ENCODE measurements around the gene IP6K3.
A peak's percentile ranks its signal among the peaks of the same experiment; 100 is the strongest.

Gene IP6K3

GRCh38 chr6:33777398-33778388 lies 31.0 kb upstream of the IP6K3 start:
- DNase-seq = no peak

DNA sequence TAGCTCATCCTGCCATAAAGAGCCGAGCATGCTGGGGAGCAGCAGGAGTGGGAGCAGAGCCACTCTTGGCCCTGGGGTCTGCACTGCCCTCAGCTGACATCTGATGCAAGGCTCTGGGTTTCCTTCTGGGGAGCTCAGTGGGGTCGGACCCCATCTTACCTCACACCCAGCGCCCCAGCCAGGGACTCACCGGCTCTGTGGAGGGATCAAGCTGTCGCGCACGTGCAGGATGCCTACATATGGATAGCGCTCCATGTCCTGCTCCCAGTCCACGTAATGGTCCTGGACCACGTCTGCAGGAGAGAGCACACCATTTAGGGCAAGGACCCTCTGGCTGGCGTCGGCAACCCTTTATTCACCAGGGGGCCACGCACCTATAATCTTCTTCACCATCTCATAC lies 30.1 kb upstream of the IP6K3 start:
- DNase-seq = no peak

DNA sequence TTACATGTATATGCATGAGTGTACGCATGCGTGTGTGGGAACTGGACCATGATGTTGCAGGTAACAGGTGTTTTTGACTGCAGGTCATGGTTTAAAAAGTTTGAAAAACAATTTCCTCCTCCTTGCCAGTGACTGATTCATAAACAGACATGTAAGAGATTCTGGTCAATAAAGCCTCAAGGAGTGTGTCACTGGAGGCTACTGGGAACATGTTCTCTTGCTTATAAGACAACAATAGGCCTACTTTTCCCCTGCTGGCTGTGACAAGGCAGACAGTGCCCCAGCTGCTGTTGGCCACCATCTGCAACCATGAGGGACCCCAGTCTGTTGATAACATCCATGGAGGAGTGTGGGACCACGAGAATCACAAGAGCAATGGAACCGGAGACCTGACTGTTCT lies 29.5 kb upstream of the IP6K3 start:
- no peak for DNase-seq

GRCh38 chr6:33774774-33775173 lies 28.1 kb upstream of the IP6K3 start:
- DNase-seq = no peak

DNA sequence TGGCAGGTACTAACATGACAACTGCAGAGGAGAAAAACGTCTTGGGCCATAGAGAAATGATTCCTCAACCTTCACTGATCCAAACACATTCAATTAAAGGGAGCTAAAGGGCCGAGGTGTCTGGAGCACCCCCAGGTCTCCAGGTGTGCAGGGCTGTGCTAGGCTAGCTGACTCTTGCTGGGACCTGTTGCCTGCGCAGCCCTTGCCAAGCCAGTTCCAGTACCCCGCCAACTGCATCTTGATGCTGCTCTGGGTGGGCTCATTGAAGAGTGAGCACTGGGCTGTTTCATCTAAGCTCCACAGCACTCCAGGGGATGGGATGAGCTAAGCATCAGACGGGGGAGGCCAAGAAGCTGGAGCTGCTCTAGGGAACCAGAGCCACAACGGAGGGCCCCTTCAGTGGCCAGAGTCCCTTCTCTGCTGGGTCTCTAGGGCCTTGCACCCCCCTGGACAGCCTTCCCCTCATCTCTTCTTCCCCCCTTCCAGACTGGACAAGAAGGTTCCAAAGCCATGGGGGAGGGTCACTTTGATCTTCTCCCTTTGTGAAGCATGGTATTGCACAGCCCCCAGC lies 26.3 kb upstream of the IP6K3 start:
- no peak for DNase-seq

DNA sequence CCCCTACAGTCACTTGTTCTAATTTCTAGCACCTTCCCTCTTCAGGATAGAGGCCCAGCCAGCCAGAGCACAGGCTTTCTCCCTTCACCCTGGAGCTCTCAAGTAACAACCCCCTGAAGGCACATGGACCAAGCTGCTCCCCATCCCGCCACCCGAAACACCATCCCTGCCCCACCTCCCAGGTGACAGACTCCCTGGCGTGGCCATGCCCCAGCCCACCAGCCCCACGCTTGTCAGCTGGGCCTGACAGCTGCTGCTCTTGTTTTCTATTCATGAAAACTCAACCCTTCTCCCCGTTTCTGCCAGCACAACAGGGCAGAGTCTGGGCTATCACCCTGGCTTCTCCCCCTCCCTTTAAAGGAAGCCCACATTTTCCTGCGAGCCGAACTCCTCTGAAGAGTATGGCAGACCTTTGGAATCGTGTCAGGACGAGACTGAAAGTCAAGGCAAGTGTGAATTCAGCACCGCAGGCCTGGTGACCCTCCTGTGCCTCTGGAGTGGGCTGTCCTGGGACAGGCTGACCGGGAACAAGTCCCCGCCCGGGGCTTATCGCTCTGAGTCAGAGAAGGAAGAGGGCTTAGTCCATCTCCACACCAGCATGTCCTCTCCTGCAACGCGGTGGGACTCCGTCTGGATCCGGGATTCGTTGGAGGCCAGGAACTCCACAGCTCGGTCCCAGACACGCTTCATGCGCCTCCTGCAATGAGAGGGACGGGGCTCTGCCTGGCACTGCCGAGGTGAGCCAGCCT lies 25.6 kb upstream of the IP6K3 start:
- DNase-seq = no peak

GRCh38 chr6:33771146-33772081 lies 24.7 kb upstream of the IP6K3 start:
- peak; percentile 67 to 83 for DNase-seq

- DNase-seq = no peak
These were observed 24.1 kb upstream of the IP6K3 start for GRCh38 chr6:33770833-33771145.

- DNase-seq = no peak
These were observed 23.6 kb upstream of the IP6K3 start for GRCh38 chr6:33770124-33770832.

GRCh38 chr6:33769248-33769821 lies 22.6 kb upstream of the IP6K3 start:
- no peak for DNase-seq

- peak; percentile 50 to 65 for DNase-seq
These were observed 22.0 kb upstream of the IP6K3 start for GRCh38 chr6:33768644-33769120.

GRCh38 chr6:33766921-33767907 lies 20.5 kb upstream of the IP6K3 start:
- no peak for DNase-seq

- DNase-seq = no peak
These were observed 18.7 kb upstream of the IP6K3 start for GRCh38 chr6:33765368-33765767.

GRCh38 chr6:33764036-33764435 lies 17.3 kb upstream of the IP6K3 start:
- DNase-seq = no peak

DNA sequence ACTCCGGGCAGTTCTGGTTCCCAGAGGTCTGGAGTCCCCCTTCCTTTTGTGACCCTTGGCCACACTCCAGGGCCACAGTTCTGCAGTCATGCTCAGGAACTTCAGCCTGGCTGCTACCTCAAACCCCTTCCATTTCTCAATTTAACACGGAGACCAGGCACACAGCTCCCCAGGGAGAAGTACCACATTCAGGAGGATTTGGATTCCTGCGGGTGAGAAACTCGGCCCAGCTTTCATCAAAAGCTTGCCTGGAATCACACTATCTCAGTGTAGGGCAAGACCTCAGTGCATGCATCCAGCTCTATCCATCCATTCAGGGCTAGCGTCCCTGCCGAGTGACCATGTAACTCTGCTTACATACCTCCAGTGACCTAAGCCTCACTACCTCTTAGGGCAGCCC lies 16.8 kb upstream of the IP6K3 start:
- DNase-seq = no peak

GRCh38 chr6:33762713-33763112 lies 16.0 kb upstream of the IP6K3 start:
- DNase-seq = no peak

GRCh38 chr6:33761922-33762629 lies 15.4 kb upstream of the IP6K3 start:
- DNase-seq = peak; percentile 58 to 70

GRCh38 chr6:33761581-33761921 lies 14.8 kb upstream of the IP6K3 start:
- DNase-seq = no peak

DNA sequence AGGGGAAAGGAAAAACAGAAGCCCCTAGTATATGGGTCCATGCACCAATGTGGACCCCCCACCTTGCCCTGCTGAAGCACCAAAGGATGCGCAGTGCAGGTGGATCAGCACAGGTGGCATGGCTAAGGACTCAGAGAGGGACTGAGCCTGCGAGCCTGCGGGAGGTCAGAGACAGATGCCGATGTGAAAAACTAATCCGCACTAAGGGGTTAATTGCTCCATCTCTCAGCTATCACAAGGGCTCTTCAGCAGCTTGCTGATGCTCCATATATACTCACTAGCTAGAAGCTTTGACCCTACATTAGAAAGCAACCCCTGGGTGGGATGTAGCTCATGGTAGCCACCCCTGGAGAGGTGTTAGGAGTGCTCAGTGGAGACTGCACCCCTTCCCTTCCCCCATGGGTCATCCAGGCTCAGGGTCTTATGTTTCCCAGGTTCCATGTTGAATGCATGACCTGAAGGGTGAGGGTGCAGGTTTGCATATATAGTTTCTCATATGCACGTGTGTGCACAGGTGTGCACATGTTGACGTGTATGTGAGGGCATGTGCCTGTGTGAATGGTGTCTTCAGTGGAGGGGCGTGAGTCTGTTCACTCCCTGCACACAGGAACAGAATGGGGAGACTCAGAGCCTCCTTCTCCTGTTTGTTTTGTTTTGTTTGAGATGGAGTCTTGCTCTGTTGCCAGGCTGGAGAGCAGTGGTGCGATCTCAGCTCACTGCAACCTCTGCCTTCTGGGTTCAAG lies 13.4 kb upstream of the IP6K3 start:
- DNase-seq = no peak

Measured in Kasumi-1 (cell line).